Pulmonary artery endothelial cell (primary cell): Measurements from ENCODE around the gene ABHD8. TPM values are rescaled to one million over a fixed set of nuclear protein-coding genes. Genes with fewer than 3 reads are reported as not detected.

Experiments
- DNase-seq: peaks from one replicate; pipeline ENCODE4 v3.0.0-alpha.2; 2011; ENCODE audit warnings: low read depth, low spot score
- total RNA-seq: library from RNA; depleted of rRNA; stranded (reverse); fragments of >200 nt; gene quantifications from 2 replicates; pipeline ENCODE4 v1.2.3, GENCODE V29; 2014

Gene ABHD8
- total RNA-seq, 1 donor from 2014 or later: 7.5 TPM

- peak; percentile 96 for DNase-seq
These were observed 36.0 kb downstream of the ABHD8 start, which contains the start of gene BABAM1 for GRCh38 chr19:17266975-17267788. Gene BABAM1, plus strand, starts transcription at chr19:17267443. Its CDS starts 1,364 bp downstream, at chr19:17268807.

- no peak for DNase-seq
These were observed 36.6 kb downstream of the ABHD8 start for GRCh38 chr19:17266589-17266974.

GRCh38 chr19:17266026-17266425 is 37.2 kb downstream of the ABHD8 start:
- DNase-seq: no peak

GRCh38 chr19:17264641-17264979 is 38.6 kb downstream of the ABHD8 start, which contains the start of gene USHBP1:
Gene USHBP1, minus strand, starts transcription at chr19:17264745. Its CDS starts 446 bp downstream, at chr19:17264299.
- peak; percentile 40 for DNase-seq

GRCh38 chr19:17263712-17264640 is 39.2 kb downstream of the ABHD8 start:
- DNase-seq: no peak

GRCh38 chr19:17262557-17262956 is 40.7 kb downstream of the ABHD8 start:
- DNase-seq: no peak

GRCh38 chr19:17260842-17261325 is 42.3 kb downstream of the ABHD8 start:
- peak; percentile 35 for DNase-seq

- DNase-seq: no peak
These were observed 43.3 kb downstream of the ABHD8 start for GRCh38 chr19:17259934-17260333.

- no peak for DNase-seq
These were observed 44.0 kb downstream of the ABHD8 start for GRCh38 chr19:17259118-17259780.

GRCh38 chr19:17256130-17256529 is 47.1 kb downstream of the ABHD8 start:
- DNase-seq: no peak

- no peak for DNase-seq
These were observed 48.0 kb downstream of the ABHD8 start for GRCh38 chr19:17255150-17255621.

GRCh38 chr19:17254636-17255035 is 48.6 kb downstream of the ABHD8 start:
- DNase-seq: no peak

GRCh38 chr19:17249887-17250548 is 53.2 kb downstream of the ABHD8 start:
- no peak for DNase-seq

- no peak for DNase-seq
These were observed 55.0 kb downstream of the ABHD8 start for GRCh38 chr19:17248011-17248776.

- no peak for DNase-seq
These were observed 56.4 kb downstream of the ABHD8 start for GRCh38 chr19:17246681-17247425.

GRCh38 chr19:17245535-17245984 is 57.7 kb downstream of the ABHD8 start, which contains the start of gene NR2F6:
Gene NR2F6, minus strand, starts transcription at chr19:17245919. Its CDS starts 699 bp downstream, at chr19:17245220.
- DNase-seq: no peak

GRCh38 chr19:17244618-17245534 is 58.3 kb downstream of the ABHD8 start:
- no peak for DNase-seq
